Neural progenitor cell (in vitro differentiated cells): ENCODE measurements around the gene SCN2B. TPM values are rescaled to one million over a fixed set of nuclear protein-coding genes. Genes with fewer than 3 reads are reported as not detected.

Experiments
- DNase-seq: peaks from one replicate; pipeline ENCODE4 v3.0.0-alpha.2; 2016; ENCODE audit warnings: low spot score
- H2AFZ ChIP-seq: fragments of 200-600 bp; sonication (generic); replicated peaks from 2 replicates; pipeline ENCODE4 v1.6.1; 2016; ENCODE audit warnings: antibody characterized with exemption
- H3F3A ChIP-seq: fragments of 200-600 bp; sonication (generic); 2 replicates; pipeline ENCODE4 v1.6.1; 2016; ENCODE audit warnings: antibody characterized with exemption, low read depth
- H3K27ac ChIP-seq: fragments of 200-600 bp; sonication (generic); 2 replicates; pipeline ENCODE4 v1.5.1; 2016; ENCODE audit warnings: mild to moderate bottlenecking
- H3K27me3 ChIP-seq: fragments of 200-600 bp; sonication (generic); 2 replicates; pipeline ENCODE4 v1.6.1; 2016; ENCODE audit warnings: mild to moderate bottlenecking, moderate library complexity
- H3K36me3 ChIP-seq: fragments of 200-600 bp; sonication (generic); 2 replicates; pipeline ENCODE4 v1.5.1; 2016
- H3K4me1 ChIP-seq: fragments of 200-600 bp; sonication (generic); 2 replicates; pipeline ENCODE4 v1.6.1; 2016; ENCODE audit warnings: mixed run types
- H3K4me2 ChIP-seq: fragments of 200-600 bp; sonication (generic); 2 replicates; pipeline ENCODE4 v1.6.1; 2016
- H3K4me3 ChIP-seq: fragments of 200-600 bp; sonication (generic); 2 replicates; pipeline ENCODE4 v1.5.1; 2016
- H3K79me2 ChIP-seq: fragments of 200-600 bp; sonication (generic); 2 replicates; pipeline ENCODE4 v1.6.1; 2016; ENCODE audit warnings: low read depth
- H3K9ac ChIP-seq: fragments of 200-600 bp; sonication (generic); 2 replicates; pipeline ENCODE4 v1.6.1; 2016
- H3K9me3 ChIP-seq: fragments of 200-600 bp; sonication (generic); 2 replicates; pipeline ENCODE4 v1.5.1; 2016; ENCODE audit warnings: low read depth
- H4K20me1 ChIP-seq: fragments of 200-600 bp; sonication (generic); 2 replicates; pipeline ENCODE4 v1.6.1; 2016; ENCODE audit warnings: low read depth
- H3K27ac Mint-ChIP-seq: 3 replicates; pipeline ENCODE4 v1.8.0; 2021; ENCODE audit warnings: mixed read lengths
- H3K27me3 Mint-ChIP-seq: 2 replicates; pipeline ENCODE4 v1.8.0; 2022; ENCODE audit warnings: low read depth, mild to moderate bottlenecking, inconsistent platforms, moderate library complexity, mixed read lengths; ENCODE audit not compliant: insufficient read depth
- H3K36me3 Mint-ChIP-seq: 3 replicates; pipeline ENCODE4 v1.8.0; 2021; ENCODE audit warnings: mixed read lengths
- H3K4me1 Mint-ChIP-seq: 3 replicates; pipeline ENCODE4 v1.8.0; 2021; ENCODE audit warnings: mixed read lengths
- H3K4me3 Mint-ChIP-seq: 3 replicates; pipeline ENCODE4 v1.8.0; 2021; ENCODE audit warnings: mild to moderate bottlenecking, moderate library complexity, mixed read lengths
- H3K9me3 Mint-ChIP-seq: 3 replicates; pipeline ENCODE4 v1.8.0; 2020; ENCODE audit warnings: mixed read lengths
- EZH2 ChIP-seq: fragments of 200-600 bp; sonication (generic); IDR thresholded peaks from 2 replicates; pipeline ENCODE4 v1.6.1; 2017; ENCODE audit warnings: antibody characterized with exemption, mild to moderate bottlenecking, moderate library complexity
- EZH2phosphoT487 ChIP-seq: fragments of 200-600 bp; sonication (generic); IDR thresholded peaks from 2 replicates; pipeline ENCODE4 v1.6.1; 2017; ENCODE audit warnings: antibody characterized with exemption
- total RNA-seq: library from RNA; depleted of rRNA; stranded (reverse); fragments of >200 nt; gene quantifications from 2 replicates; pipeline ENCODE4 v1.2.3, GENCODE V29; 2015; ENCODE audit warnings: low replicate concordance
- TF ChIP-seq, protein P1 (sequence below): fragments of 200-600 bp; sonication (generic); IDR thresholded peaks from 2 replicates; pipeline ENCODE4 v1.5.1; 2017; ENCODE audit warnings: antibody characterized with exemption, mild to moderate bottlenecking

The SCN2B gene
- total RNA-seq, 1 donor from 2014 or later: 0.15 TPM

DNA sequence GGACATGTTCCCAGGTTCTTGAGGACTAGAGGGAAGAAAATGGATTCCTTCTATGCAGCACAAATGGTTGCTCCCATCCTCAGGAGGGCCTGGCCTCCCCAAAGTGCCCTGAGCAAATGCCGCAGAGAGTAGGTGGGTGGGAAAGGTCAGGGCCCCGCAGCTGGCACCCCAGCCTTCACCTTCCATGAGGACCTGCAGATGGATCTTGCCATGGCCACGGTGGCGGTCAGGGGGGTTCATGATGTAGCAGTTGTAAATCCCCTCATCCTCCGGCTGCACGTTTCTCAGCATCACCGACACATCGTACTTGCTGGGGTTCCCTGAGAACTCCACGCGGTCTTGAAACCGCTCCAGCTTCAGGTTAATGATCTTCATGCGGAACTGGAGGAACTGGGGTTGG lies 8.5 kb downstream of the SCN2B start:
- Histone ChIP-seq H3K9me3 (no peaks in the 10 kb centered on the region), H3F3A (no peaks in the 10 kb centered on the region), H3K36me3 (no peaks in the 10 kb centered on the region), H4K20me1 (no peaks in the 10 kb centered on the region), H3K27me3 (peaks cover 64% of the 10 kb centered on the region), H3K79me2 (no peaks in the 10 kb centered on the region), H3K27ac (no peak overlapping the region), H2AFZ (no peak overlapping the region), H3K4me2 (no peak overlapping the region), H3K4me3 (no peak overlapping the region), H3K4me1 (peaks cover 10% of the 10 kb centered on the region), H3K9ac (no peak overlapping the region)
- H3K27ac Mint-ChIP-seq: no peak overlapping the region
- TF ChIP-seq EZH2phosphoT487: no peak
- TF ChIP-seq EZH2: no peak
- TF ChIP-seq, protein P1, sequence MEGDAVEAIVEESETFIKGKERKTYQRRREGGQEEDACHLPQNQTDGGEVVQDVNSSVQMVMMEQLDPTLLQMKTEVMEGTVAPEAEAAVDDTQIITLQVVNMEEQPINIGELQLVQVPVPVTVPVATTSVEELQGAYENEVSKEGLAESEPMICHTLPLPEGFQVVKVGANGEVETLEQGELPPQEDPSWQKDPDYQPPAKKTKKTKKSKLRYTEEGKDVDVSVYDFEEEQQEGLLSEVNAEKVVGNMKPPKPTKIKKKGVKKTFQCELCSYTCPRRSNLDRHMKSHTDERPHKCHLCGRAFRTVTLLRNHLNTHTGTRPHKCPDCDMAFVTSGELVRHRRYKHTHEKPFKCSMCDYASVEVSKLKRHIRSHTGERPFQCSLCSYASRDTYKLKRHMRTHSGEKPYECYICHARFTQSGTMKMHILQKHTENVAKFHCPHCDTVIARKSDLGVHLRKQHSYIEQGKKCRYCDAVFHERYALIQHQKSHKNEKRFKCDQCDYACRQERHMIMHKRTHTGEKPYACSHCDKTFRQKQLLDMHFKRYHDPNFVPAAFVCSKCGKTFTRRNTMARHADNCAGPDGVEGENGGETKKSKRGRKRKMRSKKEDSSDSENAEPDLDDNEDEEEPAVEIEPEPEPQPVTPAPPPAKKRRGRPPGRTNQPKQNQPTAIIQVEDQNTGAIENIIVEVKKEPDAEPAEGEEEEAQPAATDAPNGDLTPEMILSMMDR: no peak
- H3K36me3 Mint-ChIP-seq: no peaks in the 10 kb centered on the region
- H3K27me3 Mint-ChIP-seq: peaks cover 51% of the 10 kb centered on the region
- no peak overlapping the region for H3K4me3 Mint-ChIP-seq
- no peaks in the 10 kb centered on the region for H3K9me3 Mint-ChIP-seq
- DNase-seq: no peak
- peaks cover 5% of the 10 kb centered on the region for H3K4me1 Mint-ChIP-seq

DNA sequence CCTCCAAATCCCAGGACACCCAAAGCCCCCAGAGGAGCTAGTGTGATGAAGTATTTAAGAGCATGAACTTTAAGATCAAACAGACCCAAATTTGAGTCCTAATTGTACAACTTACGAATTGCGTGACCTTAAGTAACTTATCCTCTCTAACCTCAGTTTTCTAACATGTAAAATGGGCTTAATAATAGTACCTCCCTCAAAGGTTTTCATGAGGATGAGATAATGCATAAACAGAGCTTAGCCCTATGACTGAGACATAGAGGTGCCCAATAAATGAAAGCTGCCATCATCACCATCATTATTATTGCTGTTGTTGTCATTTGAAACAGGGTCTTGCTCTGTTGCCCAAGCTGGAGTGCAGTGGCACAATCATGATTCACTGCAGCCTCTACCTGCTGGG lies 9.2 kb downstream of the SCN2B start:
- Histone ChIP-seq H3F3A (no peaks in the 10 kb centered on the region), H3K79me2 (no peaks in the 10 kb centered on the region), H4K20me1 (no peaks in the 10 kb centered on the region), H3K27me3 (peaks cover 64% of the 10 kb centered on the region), H3K9ac (no peak overlapping the region), H3K36me3 (no peaks in the 10 kb centered on the region), H3K9me3 (no peaks in the 10 kb centered on the region), H2AFZ (no peak overlapping the region), H3K4me2 (no peak overlapping the region), H3K4me3 (no peak overlapping the region), H3K4me1 (peaks cover 10% of the 10 kb centered on the region), H3K27ac (no peak overlapping the region)
- Mint-ChIP-seq H3K9me3 (no peaks in the 10 kb centered on the region), H3K27ac (no peak overlapping the region), H3K4me1 (peaks cover 5% of the 10 kb centered on the region), H3K36me3 (no peaks in the 10 kb centered on the region), H3K27me3 (peaks cover 49% of the 10 kb centered on the region), H3K4me3 (no peak overlapping the region)
- no peak for TF ChIP-seq EZH2phosphoT487
- TF ChIP-seq, protein P1: no peak
- no peak for TF ChIP-seq EZH2
- DNase-seq: no peak

DNA sequence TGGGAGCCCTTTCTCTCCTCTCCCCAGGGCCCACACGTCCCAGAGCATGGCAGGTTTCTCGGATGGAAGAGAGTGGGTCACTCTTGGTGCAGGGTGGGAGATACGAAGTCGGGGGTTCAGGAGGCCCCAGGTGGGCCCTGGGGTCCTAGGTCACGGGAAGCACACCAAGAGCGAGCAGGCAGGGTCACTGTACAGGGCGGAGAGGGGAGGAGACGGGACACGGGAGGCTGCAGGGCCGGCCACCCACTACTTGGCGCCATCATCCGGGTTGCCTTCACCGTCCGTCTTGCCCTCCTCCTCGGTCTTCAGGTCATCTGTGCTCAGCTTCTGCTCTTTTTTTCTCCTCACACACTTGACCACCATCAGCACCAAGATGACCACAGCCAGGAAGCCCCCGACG lies 9.8 kb downstream of the SCN2B start:
- H3K27ac Mint-ChIP-seq: no peak overlapping the region
- H2AFZ ChIP-seq: no peak overlapping the region
- H3K27me3 ChIP-seq: peaks cover 64% of the 10 kb centered on the region
- peaks cover 10% of the 10 kb centered on the region for H3K4me1 ChIP-seq
- no peak overlapping the region for H3K4me2 ChIP-seq
- TF ChIP-seq EZH2phosphoT487: no peak
- H3F3A ChIP-seq: no peaks in the 10 kb centered on the region
- peaks cover under 1% of the 10 kb centered on the region for H3K4me1 Mint-ChIP-seq
- H3K36me3 ChIP-seq: no peaks in the 10 kb centered on the region
- H3K9me3 ChIP-seq: no peaks in the 10 kb centered on the region
- no peak for DNase-seq
- H3K27me3 Mint-ChIP-seq: peaks cover 49% of the 10 kb centered on the region
- peaks cover 3% of the 10 kb centered on the region for H3K9me3 Mint-ChIP-seq
- no peak overlapping the region for H3K4me3 Mint-ChIP-seq
- no peak overlapping the region for H3K9ac ChIP-seq
- no peak overlapping the region for H3K27ac ChIP-seq
- no peaks in the 10 kb centered on the region for H3K79me2 ChIP-seq
- H3K36me3 Mint-ChIP-seq: no peaks in the 10 kb centered on the region
- no peaks in the 10 kb centered on the region for H4K20me1 ChIP-seq
- H3K4me3 ChIP-seq: no peak overlapping the region

DNA sequence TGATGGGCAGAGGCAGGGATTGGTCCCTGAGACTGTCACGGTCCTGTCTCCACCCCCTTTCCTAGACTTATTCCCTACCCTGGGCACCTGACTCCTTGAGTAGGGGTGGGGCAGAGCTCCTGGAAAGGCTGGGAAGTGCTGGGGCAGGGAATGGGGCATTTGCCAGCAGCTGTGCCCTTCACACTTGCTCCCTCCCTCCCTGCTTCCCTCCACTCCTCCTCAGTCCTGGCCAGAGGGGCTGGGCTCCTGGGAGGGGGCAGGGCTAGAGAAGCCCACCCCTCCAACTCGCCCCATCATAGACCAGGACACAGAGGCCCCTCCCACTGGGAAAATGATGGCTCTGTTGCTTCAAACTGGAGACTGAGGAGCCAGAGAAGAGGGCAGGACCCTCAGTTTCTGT lies 11.6 kb downstream of the SCN2B start:
- no peaks in the 10 kb centered on the region for H3K4me1 Mint-ChIP-seq
- H3K9me3 Mint-ChIP-seq: peaks cover 3% of the 10 kb centered on the region
- Histone ChIP-seq H4K20me1 (no peaks in the 10 kb centered on the region), H3K4me1 (no peaks in the 10 kb centered on the region), H3K9me3 (no peaks in the 10 kb centered on the region), H2AFZ (no peak overlapping the region), H3K9ac (no peak overlapping the region), H3K36me3 (no peaks in the 10 kb centered on the region), H3K27ac (no peak overlapping the region), H3F3A (no peaks in the 10 kb centered on the region), H3K4me3 (no peak overlapping the region), H3K4me2 (no peak overlapping the region), H3K79me2 (no peaks in the 10 kb centered on the region), H3K27me3 (peaks cover 53% of the 10 kb centered on the region)
- H3K36me3 Mint-ChIP-seq: no peaks in the 10 kb centered on the region
- no peak for DNase-seq
- peaks cover 44% of the 10 kb centered on the region for H3K27me3 Mint-ChIP-seq
- H3K27ac Mint-ChIP-seq: no peak overlapping the region
- no peak overlapping the region for H3K4me3 Mint-ChIP-seq
- TF ChIP-seq, protein P1: no peak
- TF ChIP-seq EZH2: no peak
- TF ChIP-seq EZH2phosphoT487: no peak
